Mononuclear cell (primary cell): ENCODE data around the gene LCE2C. TPM values are rescaled to one million over a fixed set of nuclear protein-coding genes. Genes with fewer than 3 reads are reported as not detected.
"Not testable (repeated sequence)": the region's sequence is repeated elsewhere in the genome, so short reads cannot be mapped to it uniquely, and the experiment has no call there.

ENCODE experiments used
- H3K27me3 ChIP-seq: 2 replicates; pipeline ENCODE4 v1.6.0; 2011; ENCODE audit warnings: low read length, control low read depth; ENCODE audit not compliant: insufficient read depth
- H3K4me1 ChIP-seq: 2 replicates; pipeline ENCODE4 v1.5.1; 2011; ENCODE audit warnings: mild to moderate bottlenecking, low read length, control low read depth; ENCODE audit not compliant: insufficient read depth
- H3K4me3 ChIP-seq: 2 replicates; pipeline ENCODE4 v1.5.1; 2011; ENCODE audit warnings: mild to moderate bottlenecking, low read length, moderate library complexity
- H3K9me3 ChIP-seq: 2 replicates; pipeline ENCODE4 v1.5.1; 2011; ENCODE audit warnings: low read depth, mild to moderate bottlenecking, control low read depth, low read length
- total RNA-seq: library from RNA; depleted of rRNA; stranded (reverse); fragments of >200 nt; gene quantifications from one replicate; pipeline ENCODE4 v1.2.3, GENCODE V29; 2012

LCE2C gene
- total RNA-seq, 1 donor = not detected

DNA sequence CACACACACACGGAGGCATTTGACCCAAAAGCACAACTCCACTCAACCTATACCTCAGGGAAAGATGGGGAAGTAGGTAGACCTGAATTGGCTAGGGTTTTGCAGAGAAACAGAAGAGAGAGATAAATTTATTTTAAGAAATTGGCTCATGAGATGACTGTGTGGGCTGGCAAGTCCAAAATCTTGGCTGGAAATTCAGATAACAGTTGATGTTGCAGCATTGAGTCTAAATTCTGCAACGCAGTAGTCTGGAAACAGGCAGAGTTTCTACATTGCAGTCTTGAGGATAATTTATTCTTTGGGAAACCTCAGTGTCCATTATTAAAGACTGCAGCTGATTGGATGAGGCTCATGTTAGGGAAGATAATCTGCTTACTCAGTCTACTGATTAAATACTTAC is 6.5 kb downstream of the LCE2C start:
- no peaks in the 10 kb centered on the region for H3K4me1 ChIP-seq
- peaks cover 2% of the 10 kb centered on the region for H3K27me3 ChIP-seq
- no peak overlapping the region for H3K4me3 ChIP-seq
- no peaks in the 10 kb centered on the region for H3K9me3 ChIP-seq

DNA sequence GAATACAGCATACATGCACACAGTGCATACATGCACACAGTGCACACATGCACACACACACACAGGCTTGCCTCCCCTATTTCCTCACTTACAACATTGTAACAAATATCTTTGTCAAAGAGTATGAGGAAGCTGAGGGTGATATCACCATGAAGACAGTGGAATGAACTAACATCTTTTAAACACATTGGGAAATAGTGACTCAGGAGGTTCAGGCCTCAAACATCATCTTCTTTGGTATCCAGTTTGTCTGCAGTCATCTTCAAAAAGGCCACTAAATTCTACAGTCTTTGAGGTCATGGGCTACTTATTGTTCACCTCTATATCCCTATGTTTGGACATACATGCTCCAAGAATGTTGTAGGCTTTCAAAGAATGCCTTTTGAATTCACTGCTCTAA is 8.8 kb downstream of the LCE2C start:
- Histone ChIP-seq H3K4me1 (no peaks in the 10 kb centered on the region), H3K4me3 (no peak overlapping the region), H3K27me3 (peaks cover 2% of the 10 kb centered on the region), H3K9me3 (no peaks in the 10 kb centered on the region)

DNA sequence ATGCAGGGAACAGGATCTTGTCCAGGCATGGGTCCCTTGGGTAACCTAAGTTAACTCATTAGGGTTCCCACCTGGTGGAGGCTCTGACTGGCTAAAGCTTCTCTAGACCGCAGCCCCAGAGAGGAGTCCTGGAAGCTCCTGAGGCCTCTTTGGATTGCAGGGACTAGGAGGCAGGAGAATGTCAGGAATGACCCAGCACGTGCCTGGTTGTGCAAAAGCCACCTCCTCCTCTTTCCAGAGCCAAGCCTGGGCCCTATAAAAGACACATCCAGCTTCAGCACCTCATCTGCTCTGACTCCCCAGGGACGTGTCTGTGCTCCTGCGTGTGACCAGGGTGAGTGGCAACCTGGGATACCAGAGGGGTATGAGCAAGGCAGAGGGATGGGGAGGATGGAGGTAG is 10.7 kb downstream of the LCE2C start, which contains the start of gene LCE2B:
Gene LCE2B, plus strand, starts transcription at position 301 of the 400 bp plus-strand sequence. CDS start 721 bp downstream, outside the sequence.
- H3K4me1 ChIP-seq, H3K9me3 ChIP-seq: not testable (repeated sequence)

DNA sequence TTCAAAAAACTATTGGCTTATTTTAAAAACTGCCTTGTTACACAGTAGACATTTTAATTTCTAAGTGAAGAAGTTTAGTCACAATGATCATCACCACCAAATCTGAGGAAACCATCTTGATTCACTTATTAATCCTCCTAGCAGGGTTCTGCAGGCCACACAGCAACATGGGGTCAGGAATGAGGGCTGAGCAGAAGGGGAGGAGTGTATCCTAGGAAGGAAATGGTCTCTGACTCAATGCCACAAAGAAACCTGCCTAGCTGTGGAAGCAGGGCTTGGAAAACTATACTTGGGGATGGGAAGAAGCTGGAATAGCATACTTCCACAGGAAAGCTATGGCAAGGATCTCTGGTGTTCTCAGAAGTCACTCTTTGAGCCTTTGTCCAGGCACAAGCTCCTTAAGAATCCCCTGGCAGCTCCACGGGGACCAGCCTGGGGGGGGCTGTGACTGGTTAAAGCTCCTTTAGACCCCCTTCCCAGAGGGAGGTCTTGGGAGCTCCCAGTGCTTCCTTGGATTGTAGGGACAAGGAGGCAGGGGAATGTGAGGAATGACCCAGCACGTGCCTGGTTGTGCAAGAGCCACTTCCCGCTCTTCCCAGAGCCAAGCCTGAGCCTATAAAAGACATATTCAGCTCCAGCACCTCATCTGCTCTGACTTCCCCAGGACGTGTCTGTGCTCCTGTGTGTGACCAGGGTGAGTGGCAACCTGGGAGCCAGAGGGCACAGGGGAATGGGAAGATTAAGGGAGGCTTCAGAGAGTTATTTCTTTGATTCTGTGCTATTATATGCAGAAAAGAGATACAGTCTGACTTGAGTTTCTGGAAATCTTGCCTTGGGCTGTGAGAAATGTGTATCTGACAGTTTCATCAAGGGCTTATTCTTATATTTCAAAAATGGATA is 22.9 kb downstream of the LCE2C start, which contains the start of gene LCE2A:
Gene LCE2A, plus strand, starts transcription at position 645 of the 900 bp plus-strand sequence. CDS start 557 bp downstream, outside the sequence.
- no peak within 1 kb of the TSS for H3K4me3 ChIP-seq
- H3K4me1 ChIP-seq = no peaks in the 10 kb centered on the region
- H3K9me3 ChIP-seq = no peaks in the 10 kb centered on the region
- no peaks in the 10 kb centered on the region for H3K27me3 ChIP-seq

More for the DNA sequence above, 10.7 kb downstream of the LCE2C start, which contains the start of gene LCE2B:
- H3K27me3 ChIP-seq, H3K4me3 ChIP-seq: not testable (repeated sequence)

DNA sequence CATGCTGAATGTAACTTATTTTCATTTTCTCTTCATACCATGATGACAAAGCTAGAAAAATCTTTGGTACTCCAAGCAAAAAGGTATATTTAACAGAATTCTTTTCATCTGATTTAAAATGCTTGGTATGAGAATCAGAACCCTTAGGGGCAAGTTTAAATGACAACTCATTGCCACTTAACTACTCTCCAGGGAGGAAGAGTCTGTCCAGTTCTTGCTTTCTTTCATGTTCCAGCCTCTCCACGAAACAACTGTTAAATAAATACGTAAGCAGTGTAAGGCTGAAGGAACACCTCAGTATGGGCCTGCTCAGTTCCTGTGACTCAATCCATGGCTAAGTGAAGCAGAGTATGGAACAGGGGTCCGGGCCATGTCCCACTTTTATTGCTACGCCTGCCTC is 24.7 kb downstream of the LCE2C start:
- H3K9me3 ChIP-seq = peaks cover 6% of the 10 kb centered on the region
- no peaks in the 10 kb centered on the region for H3K4me1 ChIP-seq
- no peak overlapping the region for H3K4me3 ChIP-seq
- no peaks in the 10 kb centered on the region for H3K27me3 ChIP-seq

DNA sequence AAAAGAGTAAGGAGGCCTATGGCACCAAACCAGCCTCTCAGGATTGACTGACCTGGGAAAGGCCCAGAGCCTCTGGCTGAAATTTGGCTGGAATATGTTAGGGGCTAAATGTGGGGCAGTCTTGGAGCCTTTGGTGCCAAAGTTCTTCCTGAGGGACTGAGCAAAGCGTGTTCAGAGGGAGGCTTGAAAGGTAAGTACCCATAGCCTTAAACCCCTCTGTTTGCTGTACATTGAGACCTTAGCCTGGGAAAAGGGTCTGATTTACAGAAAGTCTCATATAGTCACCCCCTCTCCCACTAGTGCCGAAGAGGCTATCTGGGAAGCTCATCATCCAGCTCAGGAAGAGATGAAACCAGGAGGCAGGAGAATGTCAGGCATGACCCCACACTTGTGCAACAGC is 32.8 kb downstream of the LCE2C start, which contains the start of gene LCE4A:
Gene LCE4A, plus strand, starts transcription at position 301 of the 400 bp plus-strand sequence. CDS start 916 bp downstream, outside the sequence.
- Histone ChIP-seq H3K27me3 (peaks cover 12% of the 10 kb centered on the region), H3K4me3 (no peak within 1 kb of the TSS), H3K4me1 (no peaks in the 10 kb centered on the region), H3K9me3 (peaks cover 6% of the 10 kb centered on the region)

DNA sequence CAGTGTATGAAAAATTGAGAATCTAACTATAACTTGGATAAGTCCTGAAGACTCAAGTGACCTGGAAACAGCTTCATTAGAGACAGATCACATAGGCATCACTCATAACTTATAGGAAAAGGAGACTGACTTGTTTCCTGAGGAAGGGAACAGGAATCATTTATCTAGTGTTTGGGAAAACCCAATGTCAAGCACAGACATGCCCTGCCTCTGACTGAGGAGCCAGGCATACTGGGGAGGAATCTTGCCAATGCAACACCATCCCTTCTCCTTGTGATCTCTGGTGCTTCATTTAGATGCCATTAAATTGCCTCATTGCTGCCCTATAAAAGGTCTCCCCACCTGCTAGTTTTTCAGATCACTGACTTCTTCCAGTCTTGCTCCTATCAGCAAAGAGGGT is 43.2 kb downstream of the LCE2C start:
- Histone ChIP-seq H3K4me1 (no peaks in the 10 kb centered on the region), H3K9me3 (peaks cover 6% of the 10 kb centered on the region), H3K27me3 (no peaks in the 10 kb centered on the region), H3K4me3 (no peak overlapping the region)

DNA sequence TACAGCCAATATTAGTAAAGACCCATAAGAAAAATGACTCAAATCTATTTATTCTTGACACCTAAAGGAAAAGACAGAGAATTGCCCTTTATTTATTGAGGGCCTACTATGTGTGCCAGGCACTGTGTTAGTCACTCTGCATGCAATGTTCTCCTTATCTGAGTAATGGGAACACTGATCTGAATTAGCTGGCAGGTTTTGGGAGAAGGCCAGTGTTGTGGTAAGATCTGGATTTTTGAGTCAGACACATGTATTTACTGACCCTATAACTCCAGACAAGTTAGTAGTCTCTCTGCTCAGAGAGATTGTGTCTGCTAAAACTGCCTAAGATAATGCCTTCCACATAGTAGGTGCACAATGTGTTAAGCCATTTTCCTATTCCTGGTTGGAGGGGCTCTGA is 50.2 kb downstream of the LCE2C start:
- no peak overlapping the region for H3K4me3 ChIP-seq
- H3K9me3 ChIP-seq = no peaks in the 10 kb centered on the region
- no peaks in the 10 kb centered on the region for H3K27me3 ChIP-seq
- no peaks in the 10 kb centered on the region for H3K4me1 ChIP-seq

Other genes with a start within 250 kb of the LCE2C start
- not detected for gene LCE5A, start 164.5 kb upstream of the LCE2C start, total RNA-seq
- gene CRCT1, start 160.8 kb upstream of the LCE2C start, total RNA-seq = not detected
- gene LCE3E, start 108.5 kb upstream of the LCE2C start, total RNA-seq = not detected
- gene LCE3D, start 94.8 kb upstream of the LCE2C start, total RNA-seq = not detected
- not detected for gene LCE3C, start 75.0 kb upstream of the LCE2C start, total RNA-seq
- not detected for gene LCE3B, start 61.5 kb upstream of the LCE2C start, total RNA-seq
- gene LCE3A, start 52.2 kb upstream of the LCE2C start, total RNA-seq = not detected
- not detected for gene LCE2D, start 11.9 kb upstream of the LCE2C start, total RNA-seq
- gene LCE2B, start 10.8 kb downstream of the LCE2C start, total RNA-seq = not detected
- not detected for gene LCE2A, start 23.1 kb downstream of the LCE2C start, total RNA-seq
- gene LCE4A, start 32.9 kb downstream of the LCE2C start, total RNA-seq = not detected
- gene KPRP, start 82.7 kb downstream of the LCE2C start, total RNA-seq = not detected
- not detected for gene LCE1F, start 99.9 kb downstream of the LCE2C start, total RNA-seq
- not detected for gene LCE1E, start 111.0 kb downstream of the LCE2C start, total RNA-seq
- gene LCE1D, start 121.4 kb downstream of the LCE2C start, total RNA-seq = not detected
- gene LCE1C, start 131.4 kb downstream of the LCE2C start, total RNA-seq = not detected
- gene LCE1B, start 136.7 kb downstream of the LCE2C start, total RNA-seq = not detected
- not detected for gene LCE1A, start 152.2 kb downstream of the LCE2C start, total RNA-seq
- not detected for gene LCE6A, start 167.6 kb downstream of the LCE2C start, total RNA-seq
- gene LCE7A, start 184.7 kb downstream of the LCE2C start, total RNA-seq = not detected
- gene SMCP, start 203.0 kb downstream of the LCE2C start, total RNA-seq = not detected
- gene IVL, start 233.3 kb downstream of the LCE2C start, total RNA-seq = not detected